AG10803 (cell line): ENCODE data around the gene CEP290.

Experiments
- DNase-seq: peaks from one replicate; pipeline ENCODE4 v3.0.0; 2010; ENCODE audit warnings: low read depth
- H3K4me3 ChIP-seq: 2 replicates; pipeline ENCODE4 v1.5.1; 2011; ENCODE audit warnings: mild to moderate bottlenecking, low read length, control low read depth
- CTCF ChIP-seq: conservative IDR thresholded peaks from 2 replicates; pipeline ENCODE4 v1.5.1; 2011; ENCODE audit warnings: mild to moderate bottlenecking, low read length, control low read depth, inconsistent platforms

CEP290 gene

GRCh38 chr12:88156075-88156654, 14.3 kb upstream of the CEP290 start:
- no peak for TF ChIP-seq CTCF
- no peak for DNase-seq
- H3K4me3 ChIP-seq, result no peak overlapping the region

GRCh38 chr12:88153959-88154358, 12.1 kb upstream of the CEP290 start:
- peak; percentile 56 for TF ChIP-seq CTCF
- DNase-seq, result peak; percentile 64
- no peak overlapping the region for H3K4me3 ChIP-seq

GRCh38 chr12:88150063-88150462, 8.2 kb upstream of the CEP290 start:
- no peak for DNase-seq
- H3K4me3 ChIP-seq, result no peak overlapping the region
- no peak for TF ChIP-seq CTCF

GRCh38 chr12:88145567-88146505, 3.9 kb upstream of the CEP290 start:
- no peak for TF ChIP-seq CTCF
- no peak for DNase-seq
- H3K4me3 ChIP-seq, result no peak overlapping the region

- no peak for TF ChIP-seq CTCF
- DNase-seq, result no peak
- no peak overlapping the region for H3K4me3 ChIP-seq
These were observed 2.9 kb upstream of the CEP290 start for GRCh38 chr12:88144546-88145468.

GRCh38 chr12:88144037-88144436, 2.1 kb upstream of the CEP290 start:
- no peak for TF ChIP-seq CTCF
- H3K4me3 ChIP-seq, result no peak overlapping the region
- no peak for DNase-seq
